Epithelial cell of umbilical artery (primary cell): Measurements from ENCODE around the gene SEC61B. TPM values are rescaled to one million over a fixed set of nuclear protein-coding genes. Genes with fewer than 3 reads are reported as not detected.

ENCODE experiments used
- total RNA-seq: library from RNA; depleted of rRNA; stranded (reverse); fragments of >200 nt; gene quantifications from 2 replicates; pipeline ENCODE4 v1.2.3, GENCODE V29; 2014

The SEC61B gene
- total RNA-seq: 94.4 and 139 TPM in 2 replicates

GRCh38 chr9:99221621-99222415 lies at the start of gene SEC61B, which contains the start of gene ALG2:
Gene SEC61B, plus strand, starts transcription at chr9:99222282. Its CDS starts 82 bp downstream, at chr9:99222364.
Gene ALG2, minus strand, starts transcription at chr9:99221942. Its CDS starts 48 bp downstream, at chr9:99221894.

Other genes with a start within 250 kb of the SEC61B start
- 21.4 and 24.5 TPM in 2 replicates for gene TGFBR1, start 117.2 kb upstream of the SEC61B start, total RNA-seq
- gene ALG2, start 340 bp upstream of the SEC61B start, total RNA-seq: 39.8 and 47.7 TPM in 2 replicates